GM23338 (cell line): ENCODE data around the gene ST3GAL2. TPM values are rescaled to one million over a fixed set of nuclear protein-coding genes. Genes with fewer than 3 reads are reported as not detected.

Source experiments
- ATAC-seq: fragments of 200-7000 bp; cut with Tn5 transposase; 3 replicates; pipeline ENCODE4 v1.9.1; 2020
- DNase-seq: peaks from one replicate; pipeline ENCODE4 v3.0.0-alpha.2; 2015; ENCODE audit warnings: low spot score
- H2AFZ ChIP-seq: fragments of 200-600 bp; sonication (generic); 2 replicates; pipeline ENCODE4 v1.8.0; 2016; ENCODE audit warnings: antibody characterized with exemption, mild to moderate bottlenecking, moderate library complexity
- H3F3A ChIP-seq: fragments of 200-600 bp; sonication (generic); replicated peaks from 2 replicates; pipeline ENCODE4 v1.8.0; 2017; ENCODE audit warnings: antibody characterized with exemption, mixed run types, low read depth
- H3K27ac ChIP-seq: fragments of 200-600 bp; sonication (generic); 2 replicates; pipeline ENCODE4 v1.6.1; 2016; ENCODE audit warnings: low read depth
- H3K27me3 ChIP-seq: fragments of 200-600 bp; sonication (generic); 2 replicates; pipeline ENCODE4 v1.8.0; 2016; ENCODE audit warnings: mild to moderate bottlenecking, mixed run types, moderate library complexity; ENCODE audit not compliant: insufficient read depth
- H3K36me3 ChIP-seq: fragments of 200-600 bp; sonication (generic); 2 replicates; pipeline ENCODE4 v1.8.0; 2016; ENCODE audit warnings: mild to moderate bottlenecking; ENCODE audit not compliant: insufficient read depth
- H3K4me1 ChIP-seq: fragments of 200-600 bp; sonication (generic); 2 replicates; pipeline ENCODE4 v1.8.0; 2016; ENCODE audit warnings: mild to moderate bottlenecking, moderate library complexity; ENCODE audit not compliant: insufficient read depth
- H3K4me2 ChIP-seq: fragments of 200-600 bp; sonication (generic); 2 replicates; pipeline ENCODE4 v1.7.1; 2017; ENCODE audit warnings: mixed run types
- H3K4me3 ChIP-seq: fragments of 200-600 bp; sonication (generic); 2 replicates; pipeline ENCODE4 v1.6.1; 2016; ENCODE audit warnings: mixed run types
- H3K79me2 ChIP-seq: fragments of 200-600 bp; sonication (generic); replicated peaks from 2 replicates; pipeline ENCODE4 v1.8.0; 2017; ENCODE audit warnings: mild to moderate bottlenecking; ENCODE audit not compliant: insufficient read depth
- H3K9me2 ChIP-seq: fragments of 200-600 bp; sonication (generic); 2 replicates; pipeline ENCODE4 v1.8.0; 2017; ENCODE audit not compliant: insufficient read depth
- H4K20me1 ChIP-seq: fragments of 200-600 bp; sonication (generic); replicated peaks from 2 replicates; pipeline ENCODE4 v1.8.0; 2017; ENCODE audit warnings: mild to moderate bottlenecking; ENCODE audit not compliant: insufficient read depth
- H3K27ac Mint-ChIP-seq: 2 replicates; pipeline ENCODE4 v1.8.0; 2020; ENCODE audit warnings: inconsistent platforms, mild to moderate bottlenecking, moderate library complexity, mixed read lengths
- H3K27me3 Mint-ChIP-seq: 3 replicates; pipeline ENCODE4 v1.8.0; 2022; ENCODE audit warnings: low read depth, mild to moderate bottlenecking, moderate library complexity, mixed read lengths, inconsistent platforms; ENCODE audit not compliant: insufficient read depth, poor library complexity
- H3K36me3 Mint-ChIP-seq: 3 replicates; pipeline ENCODE4 v1.8.0; 2021; ENCODE audit warnings: low read depth, mild to moderate bottlenecking, inconsistent platforms, moderate library complexity, mixed read lengths
- H3K4me1 Mint-ChIP-seq: 3 replicates; pipeline ENCODE4 v1.8.0; 2020; ENCODE audit warnings: mild to moderate bottlenecking, inconsistent platforms, mixed read lengths
- H3K4me3 Mint-ChIP-seq: 3 replicates; pipeline ENCODE4 v1.8.0; 2021; ENCODE audit warnings: moderate library complexity, mild to moderate bottlenecking, inconsistent platforms, mixed read lengths
- H3K9me3 Mint-ChIP-seq: 3 replicates; pipeline ENCODE4 v1.8.0; 2020; ENCODE audit warnings: moderate library complexity, mild to moderate bottlenecking, inconsistent platforms, mixed read lengths
- CREB1 ChIP-seq: fragments of 250-450 bp; sonication (Bioruptor Pico); IDR thresholded peaks from 2 replicates; pipeline ENCODE4 v1.5.0; 2020; ENCODE audit warnings: low read depth, mild to moderate bottlenecking, moderate library complexity
- EZH2 ChIP-seq: fragments of 200-600 bp; sonication (generic); IDR thresholded peaks from one replicate; pipeline ENCODE4 v1.8.0; 2017; ENCODE audit warnings: antibody characterized with exemption, mild to moderate bottlenecking, low read depth; ENCODE audit not compliant: unreplicated experiment
- EZH2phosphoT487 ChIP-seq: fragments of 200-600 bp; sonication (generic); IDR thresholded peaks from one replicate; pipeline ENCODE4 v1.8.1; 2018; ENCODE audit warnings: antibody characterized with exemption; ENCODE audit not compliant: unreplicated experiment
- JUNB ChIP-seq: IDR thresholded peaks from one replicate; pipeline ENCODE4 v1.6.1; 2016; ENCODE audit warnings: antibody characterized with exemption; ENCODE audit not compliant: unreplicated experiment
- NANOG ChIP-seq: IDR thresholded peaks from 2 replicates; pipeline ENCODE4 v1.6.1; 2016; ENCODE audit warnings: antibody characterized with exemption, borderline replicate concordance
- POLR2AphosphoS5 ChIP-seq: IDR thresholded peaks from 2 replicates; pipeline ENCODE4 v1.6.1; 2016; ENCODE audit warnings: antibody characterized with exemption, low read depth
- STAT1 ChIP-seq: IDR thresholded peaks from one replicate; pipeline ENCODE4 v1.6.1; 2016; ENCODE audit warnings: antibody characterized with exemption; ENCODE audit not compliant: unreplicated experiment
- ZNF114 ChIP-seq: fragments of 250-450 bp; sonication (Bioruptor Pico); IDR thresholded peaks from 2 replicates; pipeline ENCODE4 v1.5.0; 2020; ENCODE audit warnings: mild to moderate bottlenecking, moderate library complexity
- ZNF331 ChIP-seq: fragments of 250-450 bp; sonication (Bioruptor Pico); IDR thresholded peaks from 2 replicates; pipeline ENCODE4 v1.5.0; 2020; ENCODE audit warnings: low read depth, mild to moderate bottlenecking, moderate library complexity
- polyA plus RNA-seq: library from polyadenylated mRNA; unstranded; fragments of >200 nt; fragmentation: Nextera tagmentation; extraction: Ambion mirVana; gene quantifications from 2 replicates; pipeline ENCODE4 v1.2.1, GENCODE V29; 2016
- total RNA-seq: library from RNA; depleted of rRNA; stranded (reverse); fragments of >200 nt; shearing (Covaris generic); gene quantifications from 2 replicates; pipeline ENCODE4 v1.2.3, GENCODE V29; 2014
- TF ChIP-seq, protein P1 (sequence below): IDR thresholded peaks from one replicate; pipeline ENCODE4 v1.6.1; 2018; ENCODE audit warnings: antibody characterized with exemption; ENCODE audit not compliant: unreplicated experiment
- TF ChIP-seq, protein P2 (sequence below): IDR thresholded peaks from 2 replicates; pipeline ENCODE4 v1.6.1; 2016; ENCODE audit warnings: antibody characterized with exemption

Gene ST3GAL2
- total and polyA plus RNA-seq, 2 experiments from 2014 or later: 12.3 to 39.8 TPM

DNA sequence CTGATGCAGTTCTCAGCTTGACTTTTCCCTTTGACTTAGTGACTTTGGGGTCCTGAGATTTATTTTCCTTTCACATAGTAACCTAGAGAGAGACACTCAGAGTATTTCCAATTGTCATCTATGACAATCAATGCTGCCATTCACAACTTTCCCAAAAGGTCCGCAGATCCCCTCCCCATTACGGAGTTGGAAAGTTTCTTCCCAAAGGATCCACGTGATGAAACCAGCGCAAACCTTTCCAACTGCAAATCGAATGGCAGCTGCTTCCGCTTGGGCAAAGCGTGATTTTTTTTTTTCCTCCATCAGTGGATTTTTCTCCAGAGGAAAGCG, 15.0 kb upstream of the ST3GAL2 start (continued):
- TF ChIP-seq STAT1 (no peak), NANOG (no peak), CREB1 (no peak), EZH2 (no peak), EZH2phosphoT487 (no peak)
- TF ChIP-seq, protein P1, sequence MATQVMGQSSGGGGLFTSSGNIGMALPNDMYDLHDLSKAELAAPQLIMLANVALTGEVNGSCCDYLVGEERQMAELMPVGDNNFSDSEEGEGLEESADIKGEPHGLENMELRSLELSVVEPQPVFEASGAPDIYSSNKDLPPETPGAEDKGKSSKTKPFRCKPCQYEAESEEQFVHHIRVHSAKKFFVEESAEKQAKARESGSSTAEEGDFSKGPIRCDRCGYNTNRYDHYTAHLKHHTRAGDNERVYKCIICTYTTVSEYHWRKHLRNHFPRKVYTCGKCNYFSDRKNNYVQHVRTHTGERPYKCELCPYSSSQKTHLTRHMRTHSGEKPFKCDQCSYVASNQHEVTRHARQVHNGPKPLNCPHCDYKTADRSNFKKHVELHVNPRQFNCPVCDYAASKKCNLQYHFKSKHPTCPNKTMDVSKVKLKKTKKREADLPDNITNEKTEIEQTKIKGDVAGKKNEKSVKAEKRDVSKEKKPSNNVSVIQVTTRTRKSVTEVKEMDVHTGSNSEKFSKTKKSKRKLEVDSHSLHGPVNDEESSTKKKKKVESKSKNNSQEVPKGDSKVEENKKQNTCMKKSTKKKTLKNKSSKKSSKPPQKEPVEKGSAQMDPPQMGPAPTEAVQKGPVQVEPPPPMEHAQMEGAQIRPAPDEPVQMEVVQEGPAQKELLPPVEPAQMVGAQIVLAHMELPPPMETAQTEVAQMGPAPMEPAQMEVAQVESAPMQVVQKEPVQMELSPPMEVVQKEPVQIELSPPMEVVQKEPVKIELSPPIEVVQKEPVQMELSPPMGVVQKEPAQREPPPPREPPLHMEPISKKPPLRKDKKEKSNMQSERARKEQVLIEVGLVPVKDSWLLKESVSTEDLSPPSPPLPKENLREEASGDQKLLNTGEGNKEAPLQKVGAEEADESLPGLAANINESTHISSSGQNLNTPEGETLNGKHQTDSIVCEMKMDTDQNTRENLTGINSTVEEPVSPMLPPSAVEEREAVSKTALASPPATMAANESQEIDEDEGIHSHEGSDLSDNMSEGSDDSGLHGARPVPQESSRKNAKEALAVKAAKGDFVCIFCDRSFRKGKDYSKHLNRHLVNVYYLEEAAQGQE: no peak

DNA sequence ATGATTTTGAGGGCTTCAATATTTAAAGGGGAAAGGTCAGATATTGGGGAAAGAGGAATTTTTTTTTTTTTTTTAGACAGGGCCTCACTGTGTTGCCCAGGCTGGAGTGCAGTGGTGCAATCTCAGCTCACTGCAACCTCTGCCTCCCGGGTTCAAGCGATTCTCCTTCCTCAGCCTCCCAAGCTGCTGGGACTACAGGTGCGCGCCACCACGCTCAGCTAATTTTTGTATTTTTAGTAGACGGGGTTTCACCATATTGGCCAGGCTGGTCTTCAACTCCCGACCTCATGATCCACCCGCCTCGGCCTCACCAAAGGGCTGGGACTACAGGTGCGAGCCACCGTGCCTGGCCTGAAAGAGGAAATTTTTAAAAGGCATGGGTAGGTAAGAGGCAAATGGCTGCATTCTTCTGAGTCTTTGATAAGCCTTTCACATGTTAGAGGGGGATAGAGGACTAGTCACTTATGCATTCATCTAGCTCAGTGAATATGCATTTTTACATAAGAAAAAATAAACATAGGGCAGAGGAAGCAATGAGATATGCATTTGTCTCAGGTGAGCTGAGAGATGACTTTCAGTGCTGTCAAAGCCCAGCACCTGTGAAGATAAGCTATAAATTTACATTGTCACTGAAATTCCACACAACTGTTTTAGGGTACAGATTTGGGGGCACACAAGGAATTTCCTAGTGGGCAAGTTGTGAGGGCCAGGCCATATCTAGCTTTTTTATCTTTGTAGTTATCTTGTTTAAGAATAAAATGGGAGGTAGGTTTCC, 14.4 kb upstream of the ST3GAL2 start:
- no peaks in the 10 kb centered on the region for H3K9me2 ChIP-seq
- no peaks in the 10 kb centered on the region; the same call in 1 of the 2 replicates for H3K36me3 ChIP-seq
- H4K20me1 ChIP-seq: no peaks in the 10 kb centered on the region
- peak overlapping the region; percentile 96 for H3K27ac ChIP-seq
- Mint-ChIP-seq H3K27ac (peak overlapping the region; percentile 98), H3K4me3 (peak overlapping the region; percentile 87), H3K4me1 (peaks cover 3% of the 10 kb centered on the region), H3K36me3 (no peaks in the 10 kb centered on the region), H3K9me3 (no peaks in the 10 kb centered on the region; the same call in 2 of the 3 replicates), H3K27me3 (peaks cover 3% of the 10 kb centered on the region)
- no peak for ATAC-seq
- H3K4me1 ChIP-seq: peaks cover 7% of the 10 kb centered on the region; the same call in 1 of the 2 replicates
- H3F3A ChIP-seq: peaks cover 12% of the 10 kb centered on the region; the same call in 1 of the 2 replicates
- H3K4me2 ChIP-seq: peak overlapping the region; percentile 97
- no peaks in the 10 kb centered on the region; the same call in 1 of the 2 replicates for H3K79me2 ChIP-seq
- DNase-seq: no peak
- no peak overlapping the region for H2AFZ ChIP-seq
- H3K4me3 ChIP-seq: peak overlapping the region; percentile 48
- H3K27me3 ChIP-seq: no peaks in the 10 kb centered on the region
- TF ChIP-seq, protein P1: no peak
- no peak for TF ChIP-seq POLR2AphosphoS5
- no peak for TF ChIP-seq EZH2phosphoT487
- TF ChIP-seq, protein P2, sequence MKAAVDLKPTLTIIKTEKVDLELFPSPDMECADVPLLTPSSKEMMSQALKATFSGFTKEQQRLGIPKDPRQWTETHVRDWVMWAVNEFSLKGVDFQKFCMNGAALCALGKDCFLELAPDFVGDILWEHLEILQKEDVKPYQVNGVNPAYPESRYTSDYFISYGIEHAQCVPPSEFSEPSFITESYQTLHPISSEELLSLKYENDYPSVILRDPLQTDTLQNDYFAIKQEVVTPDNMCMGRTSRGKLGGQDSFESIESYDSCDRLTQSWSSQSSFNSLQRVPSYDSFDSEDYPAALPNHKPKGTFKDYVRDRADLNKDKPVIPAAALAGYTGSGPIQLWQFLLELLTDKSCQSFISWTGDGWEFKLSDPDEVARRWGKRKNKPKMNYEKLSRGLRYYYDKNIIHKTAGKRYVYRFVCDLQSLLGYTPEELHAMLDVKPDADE: no peak
- TF ChIP-seq ZNF331 (CRISPR knock-in tag): no peak
- no peak for TF ChIP-seq ZNF114 (CRISPR knock-in tag)
- TF ChIP-seq EZH2: no peak
- TF ChIP-seq JUNB: no peak
- no peak for TF ChIP-seq CREB1
